ENCODE data around the gene ZNF423.
"Not testable (repeated sequence)": the region's sequence is repeated elsewhere in the genome, so short reads cannot be mapped to it uniquely, and the experiment has no call there.

ZNF423 gene

GRCh38 chr16:49855822-49856671, at the start of gene ZNF423:
TSS of gene ZNF423 (minus strand) at chr16:49856112. CDS start at chr16:49855774, 338 bp downstream.
- DNase-seq, result no peak

DNA sequence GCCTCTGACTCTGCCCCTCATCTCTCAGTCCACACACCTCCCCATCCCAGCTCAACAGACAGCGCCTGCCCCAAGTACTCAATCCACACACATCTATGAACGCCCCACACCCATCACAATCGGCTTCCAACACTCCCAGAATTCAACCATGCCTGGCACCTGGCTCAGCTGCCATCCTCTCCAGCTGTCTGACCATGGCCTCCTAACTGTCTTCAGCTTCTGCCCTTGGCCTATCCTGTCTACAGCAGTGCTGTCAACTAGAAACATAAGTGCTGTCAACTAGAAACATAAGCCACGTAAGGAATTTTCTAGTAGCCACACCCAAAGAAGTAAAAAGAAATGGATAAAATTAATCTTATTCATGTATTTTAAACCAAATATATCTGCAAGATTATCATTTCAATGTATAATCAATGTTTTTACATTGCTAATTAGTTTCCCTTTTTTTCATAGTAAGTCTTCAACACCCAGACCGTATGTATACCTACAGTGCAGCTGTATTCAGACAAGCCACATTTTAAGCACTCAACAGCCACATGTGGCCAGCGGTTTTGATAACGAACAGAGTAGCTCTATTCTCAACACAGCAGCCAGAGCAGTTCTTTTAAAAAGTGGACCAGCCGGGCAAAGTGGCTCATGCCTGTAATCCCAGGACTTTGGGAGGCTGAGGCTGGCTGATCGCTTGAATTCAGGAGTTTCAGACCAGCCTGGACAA, 48.6 kb upstream of the ZNF423 start:
- no peak for DNase-seq

DNA sequence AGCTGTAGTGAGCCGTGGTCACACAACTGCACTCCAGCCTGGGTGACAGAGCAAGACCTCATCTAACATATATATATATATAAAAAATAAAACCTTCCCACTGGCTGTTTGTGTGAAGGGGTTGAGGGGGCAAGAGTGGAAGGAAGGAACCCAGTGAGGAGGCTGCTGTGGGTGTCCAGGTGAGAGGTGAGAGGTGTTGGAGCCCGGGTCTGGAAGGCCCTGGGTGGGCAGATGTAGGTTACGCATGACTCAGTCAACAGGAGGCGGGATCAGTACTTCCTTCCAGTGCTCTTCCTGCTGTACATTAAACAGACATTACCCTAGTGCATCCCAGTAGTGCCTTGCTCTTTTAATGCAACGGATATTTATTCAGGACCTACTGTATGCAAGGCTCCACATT, 47.0 kb upstream of the ZNF423 start:
- no peak for DNase-seq

DNA sequence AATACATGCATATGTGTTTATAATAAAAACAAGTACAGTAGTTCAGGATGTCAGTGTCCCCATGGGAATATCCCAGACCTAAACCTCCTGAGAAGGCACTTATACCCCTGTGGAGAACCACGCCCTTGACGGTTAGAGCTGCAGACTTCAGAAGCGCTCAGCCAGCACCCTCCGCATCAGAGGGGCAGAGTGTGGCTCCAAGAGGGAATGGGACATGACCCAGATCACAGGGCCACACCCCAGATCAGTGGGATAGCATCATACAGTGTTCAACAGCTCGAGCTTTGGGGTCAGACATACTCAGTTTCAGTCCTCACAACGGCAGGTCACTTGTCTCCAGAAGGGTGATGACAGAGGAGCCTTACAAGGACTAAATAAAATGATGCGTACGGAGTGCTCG, 45.8 kb upstream of the ZNF423 start:
- no peak for DNase-seq

DNA sequence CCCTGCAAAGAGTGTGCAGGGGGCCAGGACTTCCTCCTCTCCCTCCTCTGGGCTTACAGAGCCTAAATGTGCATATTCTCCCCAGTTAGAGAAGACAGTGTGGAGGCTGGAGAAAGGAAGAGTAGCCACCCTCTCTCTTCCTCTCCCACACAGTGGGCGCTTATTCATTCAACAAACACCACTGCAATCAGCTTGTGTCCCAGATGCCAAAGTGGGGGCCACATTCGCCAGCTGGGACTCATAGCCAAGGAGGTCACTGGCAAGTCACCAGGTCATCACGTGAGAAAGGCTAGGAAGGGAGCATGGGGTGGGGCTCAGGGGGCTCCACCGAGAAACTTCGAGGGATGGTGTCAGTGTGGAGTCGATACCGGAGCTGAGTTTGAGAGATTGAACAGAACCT, 45.0 kb upstream of the ZNF423 start:
- no peak for DNase-seq

DNA sequence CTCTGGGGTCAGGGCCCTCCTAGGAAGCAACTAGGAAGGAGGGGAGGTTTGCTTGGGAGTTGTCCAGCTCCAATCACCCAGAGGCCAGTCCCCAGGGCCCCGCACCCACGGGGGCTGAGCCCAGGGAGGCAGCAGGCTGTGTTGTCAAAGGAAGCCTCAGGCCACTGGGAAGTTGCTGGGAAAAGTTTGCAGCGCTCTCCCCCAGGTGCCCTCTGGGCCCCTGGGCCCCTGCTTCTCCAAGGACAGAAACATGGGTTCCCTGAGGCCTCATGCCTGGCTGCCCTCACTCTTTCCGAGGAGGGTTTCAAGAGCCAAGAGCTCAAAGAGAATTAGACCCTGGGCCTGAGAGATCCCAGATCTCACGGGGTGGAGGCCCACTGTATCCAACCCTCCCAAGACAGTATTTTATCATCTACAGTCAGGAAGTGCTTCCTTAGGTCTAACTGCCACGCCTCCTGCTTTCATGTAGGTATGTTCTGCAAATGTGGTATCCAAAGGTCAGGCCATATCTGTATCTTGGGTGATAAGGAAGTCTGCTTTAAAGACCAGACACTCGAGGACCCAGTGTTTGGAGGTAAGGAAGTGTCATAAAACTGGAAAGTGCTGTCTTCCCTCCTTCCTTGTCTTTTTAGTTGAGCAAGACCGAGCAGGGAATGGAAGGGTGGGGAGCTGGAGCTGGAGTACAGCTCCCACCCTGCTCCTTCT, 44.2 kb upstream of the ZNF423 start:
- no peak for DNase-seq

- DNase-seq, result no peak
Measured at GRCh38 chr16:49896447-49896964, 40.6 kb upstream of the ZNF423 start.

- peak; percentile 9 for DNase-seq
Measured at GRCh38 chr16:49890876-49891275, 35.0 kb upstream of the ZNF423 start.

- DNase-seq, result no peak
Measured at GRCh38 chr16:49889725-49890397, 33.9 kb upstream of the ZNF423 start.

- DNase-seq, result no peak
Measured at GRCh38 chr16:49886554-49887094, 30.7 kb upstream of the ZNF423 start.

DNA sequence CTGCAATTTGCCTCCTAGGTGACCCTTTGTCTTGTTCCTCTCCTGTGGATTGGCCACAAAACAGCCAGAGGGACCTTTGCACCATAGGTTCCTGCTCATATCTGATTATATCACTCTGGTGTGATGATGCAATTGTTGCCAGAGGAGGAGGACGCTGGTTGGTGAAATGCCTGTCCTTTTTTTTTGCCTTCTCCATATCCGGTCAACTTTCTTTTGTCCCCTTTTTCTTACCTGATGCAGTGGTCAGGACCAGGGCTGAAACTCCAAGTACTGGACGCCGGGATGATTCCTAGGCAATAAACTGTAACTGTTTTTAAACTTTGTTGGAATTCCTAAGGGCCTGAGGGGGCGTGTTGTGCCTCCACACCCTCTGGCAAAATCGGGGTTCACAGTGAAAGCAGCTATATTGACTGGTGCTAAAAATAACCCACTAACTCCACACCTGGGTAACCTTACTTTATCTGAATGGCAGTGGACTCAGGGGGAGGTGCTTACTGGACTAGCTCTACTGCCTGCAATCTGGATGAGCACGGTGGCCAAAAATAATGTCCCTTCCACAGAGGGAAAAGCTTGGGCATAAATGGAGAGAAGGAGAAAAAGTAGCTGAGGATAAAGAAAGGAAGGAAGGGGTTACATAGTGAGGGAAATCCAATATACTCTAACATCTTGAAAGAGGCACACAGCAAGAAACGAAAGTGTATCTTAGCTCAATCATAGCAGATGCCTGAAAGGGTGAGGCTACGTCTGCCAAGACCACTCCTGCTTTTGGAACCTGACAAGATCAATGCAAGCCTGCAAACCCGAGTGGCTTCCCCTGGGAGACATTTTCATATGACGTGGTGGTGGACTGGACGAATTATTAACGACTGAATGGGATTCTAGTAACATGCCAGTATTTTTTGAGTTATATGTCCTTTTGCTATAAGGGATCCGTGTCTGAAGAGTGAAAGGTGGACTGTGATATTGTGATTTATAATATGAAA, 28.4 kb upstream of the ZNF423 start:
- no peak for DNase-seq

- no peak for DNase-seq
Measured at GRCh38 chr16:49883076-49884014, 27.4 kb upstream of the ZNF423 start.

DNA sequence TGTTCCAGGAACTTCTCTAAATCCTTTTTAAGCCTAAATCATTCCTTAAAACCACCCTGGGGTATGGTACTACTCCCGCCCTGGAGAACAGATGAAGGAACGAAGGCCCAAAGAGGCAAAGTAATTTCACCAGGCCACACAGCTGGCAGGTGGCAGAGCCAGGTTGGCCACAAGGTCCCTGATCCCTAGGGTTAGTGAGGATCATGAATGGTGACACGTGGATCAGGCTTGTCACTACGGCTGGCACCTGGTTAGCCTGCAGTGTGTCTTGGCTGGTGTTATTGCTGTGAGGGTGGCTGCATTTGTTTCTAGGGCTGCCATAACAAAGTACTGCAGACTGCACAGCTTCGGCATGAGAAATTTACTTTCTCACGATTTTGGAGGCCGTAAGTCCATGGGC, 26.0 kb upstream of the ZNF423 start:
- no peak for DNase-seq

DNA sequence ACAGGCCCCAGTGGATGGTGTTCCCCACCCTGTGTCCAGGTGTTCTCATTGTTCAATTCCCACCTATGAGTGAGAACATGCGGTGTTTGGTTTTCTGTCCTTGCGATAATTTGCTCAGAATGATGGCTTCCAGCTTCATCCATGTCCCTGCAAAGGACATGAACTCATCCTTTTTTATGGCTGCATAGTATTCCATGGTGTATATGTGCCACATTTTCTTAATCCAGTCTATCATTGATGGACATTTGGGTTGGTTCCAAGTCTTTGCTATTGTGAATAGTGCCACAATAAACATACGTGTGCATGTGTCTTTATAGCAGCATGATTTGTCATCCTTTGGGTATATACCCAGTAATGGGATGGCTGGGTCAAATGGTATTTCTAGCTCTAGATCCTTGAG, 22.6 kb upstream of the ZNF423 start:
- DNase-seq, result not testable (repeated sequence)

DNA sequence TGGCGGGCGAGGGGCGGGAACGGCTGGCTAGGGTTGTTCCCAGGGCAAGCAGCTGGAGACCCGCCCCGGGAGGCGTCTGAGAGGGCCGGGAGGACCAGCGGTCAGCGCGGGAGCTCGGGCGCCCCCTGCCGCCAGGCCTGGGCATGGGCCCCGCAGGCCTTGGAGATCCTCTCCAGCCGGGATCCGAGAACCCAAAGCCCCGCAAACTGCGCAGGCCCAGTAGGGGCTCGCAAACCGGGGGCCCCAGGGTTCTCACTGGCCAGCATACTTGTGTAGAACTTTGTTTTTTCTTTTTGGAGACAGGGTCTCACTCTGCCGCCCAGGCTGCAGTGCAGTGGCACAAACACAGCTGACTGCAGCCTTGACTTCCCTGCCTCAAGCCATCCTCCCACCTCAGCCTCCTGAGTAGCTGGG, 20.8 kb upstream of the ZNF423 start:
- DNase-seq, result peak; percentile 27

DNA sequence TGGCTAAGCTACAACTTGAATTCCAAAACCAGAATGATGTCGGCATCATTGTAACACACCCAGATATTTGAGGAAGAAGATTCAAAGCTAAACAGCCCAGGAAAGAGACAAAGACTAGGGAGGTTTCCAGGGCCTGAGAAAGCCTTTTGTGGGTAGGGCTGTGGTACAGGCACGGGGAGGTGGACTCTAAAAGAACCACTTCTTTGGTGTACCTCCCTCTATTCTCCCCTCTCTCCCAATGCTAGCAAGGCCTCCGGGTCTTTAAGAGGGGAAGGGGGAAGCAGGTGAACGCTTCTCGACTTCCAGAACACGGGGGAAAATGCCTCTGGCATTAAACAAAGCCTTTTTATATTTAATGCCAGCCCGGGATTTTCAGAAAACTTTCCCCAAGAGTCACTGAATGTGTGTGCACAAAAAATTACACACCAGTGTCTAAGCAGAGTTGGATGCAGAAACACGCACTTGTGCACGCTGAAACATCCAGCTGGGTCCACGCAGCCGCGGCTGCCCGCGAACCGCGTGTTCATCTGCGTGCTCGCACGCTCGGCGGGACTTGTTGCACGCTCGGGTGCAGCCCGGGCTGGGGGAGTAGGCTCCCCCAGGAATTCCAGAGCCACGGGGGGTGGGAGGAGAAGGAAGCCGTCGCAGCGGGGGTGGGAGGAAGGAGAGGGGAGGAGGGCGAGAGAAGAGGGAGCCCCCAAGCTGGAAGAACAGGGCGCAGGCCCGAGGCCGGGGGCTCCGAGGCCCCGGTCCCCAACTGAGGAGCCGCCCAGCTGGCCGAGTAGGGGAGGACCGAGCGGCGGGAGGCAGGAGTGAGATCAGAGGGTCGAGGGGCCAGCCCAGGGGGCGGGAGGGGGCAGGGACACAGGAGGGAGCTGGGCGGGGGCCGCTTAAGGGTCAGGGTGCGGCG, 20.1 kb upstream of the ZNF423 start:
- DNase-seq, result no peak

GRCh38 chr16:49874613-49875237, 18.8 kb upstream of the ZNF423 start:
- no peak for DNase-seq

DNA sequence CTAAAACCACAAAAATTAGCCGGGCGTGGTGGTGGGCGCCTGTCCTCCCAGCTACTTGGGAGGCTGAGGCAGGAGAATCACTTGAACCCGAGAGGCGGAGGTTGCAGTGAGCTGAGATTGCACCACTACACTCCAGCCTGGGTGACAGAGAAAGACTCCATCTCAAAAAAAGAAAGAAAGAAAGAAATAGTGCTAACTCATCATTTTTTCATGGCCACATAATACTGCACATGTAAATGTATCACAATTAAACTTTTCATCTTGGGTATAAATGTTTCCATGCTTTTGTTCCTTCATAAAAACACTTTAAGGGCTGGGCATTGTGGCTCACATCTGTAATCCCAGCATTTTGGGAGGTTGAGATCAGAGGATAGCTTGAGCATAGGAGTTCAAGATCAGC, 15.9 kb upstream of the ZNF423 start:
- not testable (repeated sequence) for DNase-seq
